Esophagus muscularis mucosa (tissue), 4 donors: ENCODE results near the gene CCDC40. TPM values are rescaled to one million over a fixed set of nuclear protein-coding genes. Genes with fewer than 3 reads are reported as not detected.

Experiments
- DNase-seq: peaks from one replicate; pipeline ENCODE4 v3.0.0-alpha.2; 2017; ENCODE audit errors: extremely low spot score
- H3K27ac ChIP-seq, 4 donors: fragments of 200-600 bp; sonication (generic); replicated peaks in 1 of 4; 1 replicate in 3 of 4; 2 replicates in 1 of 4; pipeline ENCODE4 v1.5.1; 2016 to 2019; ENCODE audit warnings: mild to moderate bottlenecking in 1 of 4
- H3K27me3 ChIP-seq, 4 donors: fragments of 200-600 bp; sonication (generic); one replicate each; pipeline versions ENCODE4 v1.5.1 to v1.6.0; 2016 to 2019
- H3K36me3 ChIP-seq, 4 donors: fragments of 200-600 bp; sonication (generic); one replicate each; pipeline ENCODE4 v1.5.1; 2016 to 2019
- H3K4me1 ChIP-seq, 4 donors: fragments of 200-600 bp; sonication (generic); one replicate each; pipeline ENCODE4 v1.5.1; 2016 to 2019
- H3K4me3 ChIP-seq, 4 donors: fragments of 200-600 bp; sonication (generic); 1 replicate in 2 of 4; 2 replicates in 2 of 4; pipeline ENCODE4 v1.5.1; 2016 to 2019; ENCODE audit warnings: mild to moderate bottlenecking in 4 of 4, moderate library complexity in 1 of 4
- H3K9me3 ChIP-seq, 4 donors: fragments of 200-600 bp; sonication (generic); 1 replicate in 3 of 4; 2 replicates in 1 of 4; pipeline ENCODE4 v1.5.1; 2016 to 2019
- EP300 ChIP-seq: sonication (generic); formaldehyde crosslinking; IDR thresholded peaks from one replicate; pipeline ENCODE4 v1.6.1; 2017; ENCODE audit warnings: antibody characterized with exemption
- POLR2A ChIP-seq: fragments of 450-650 bp; IDR thresholded peaks from one replicate; pipeline ENCODE4 v1.6.1; 2017; ENCODE audit warnings: antibody characterized with exemption, moderate library complexity, mild to moderate bottlenecking, low read depth
- POLR2AphosphoS5 ChIP-seq, 2 donors: sonication (generic); formaldehyde crosslinking; IDR thresholded peaks; one replicate each; pipeline ENCODE4 v1.6.1; 2017; ENCODE audit warnings: antibody characterized with exemption in 2 of 2
- WGBS: methylation state at CpG from one replicate; pipeline ENCODE4 v1.1.5; 2018; 5-methylcytosine and 5-hydroxymethylcytosine counted together
- intact Hi-C: fragments of 100-400 bp; cut with DNase I; formaldehyde crosslinking; loops from one replicate; pipeline ENCODE4 v1.15.1; 2023
- total RNA-seq, 4 donors: library from RNA; depleted of rRNA; stranded (reverse); fragments of >200 nt; gene quantifications; one replicate each; pipeline versions ENCODE4 v1.1.0 to v1.2.1, GENCODE V29; 2016
- TF ChIP-seq, protein P1 (sequence below), 3 experiments: fragments of 200-600 bp in 2 of 3; fragments of 450-650 bp in 1 of 3; sonication (generic) in 2 of 3; IDR thresholded peaks; one replicate each; pipeline ENCODE4 v1.5.1; 2017 to 2019; ENCODE audit warnings: antibody characterized with exemption in 3 of 3, mild to moderate bottlenecking in 2 of 3, moderate library complexity in 1 of 3

The CCDC40 gene
- total RNA-seq, 4 donors from 2014 or later = 4.9 to 9.5 (median 7.8) TPM

- Histone ChIP-seq H3K4me3 (no peak overlapping the region), H3K36me3 (peaks cover 0 to 6% (median 0%) of the 10 kb centered on the region in 4 donors), H3K27ac (no peak overlapping the region), H3K9me3 (no peaks in the 10 kb centered on the region), H3K4me1 (peaks cover 6 to 10% (median 8%) of the 10 kb centered on the region in 4 donors), H3K27me3 (no peaks in the 10 kb centered on the region)
- no peak for DNase-seq
- intact Hi-C loops = loop anchor here (5.0 kb wide), 1 partner anchor 73 kb away; no protein-coding TSS in a partner anchor
- TF ChIP-seq POLR2A (no peak), POLR2AphosphoS5 (IDR thresholded peaks at IDR 0.05) (no peak), EP300 (no peak)
- TF ChIP-seq, protein P1, sequence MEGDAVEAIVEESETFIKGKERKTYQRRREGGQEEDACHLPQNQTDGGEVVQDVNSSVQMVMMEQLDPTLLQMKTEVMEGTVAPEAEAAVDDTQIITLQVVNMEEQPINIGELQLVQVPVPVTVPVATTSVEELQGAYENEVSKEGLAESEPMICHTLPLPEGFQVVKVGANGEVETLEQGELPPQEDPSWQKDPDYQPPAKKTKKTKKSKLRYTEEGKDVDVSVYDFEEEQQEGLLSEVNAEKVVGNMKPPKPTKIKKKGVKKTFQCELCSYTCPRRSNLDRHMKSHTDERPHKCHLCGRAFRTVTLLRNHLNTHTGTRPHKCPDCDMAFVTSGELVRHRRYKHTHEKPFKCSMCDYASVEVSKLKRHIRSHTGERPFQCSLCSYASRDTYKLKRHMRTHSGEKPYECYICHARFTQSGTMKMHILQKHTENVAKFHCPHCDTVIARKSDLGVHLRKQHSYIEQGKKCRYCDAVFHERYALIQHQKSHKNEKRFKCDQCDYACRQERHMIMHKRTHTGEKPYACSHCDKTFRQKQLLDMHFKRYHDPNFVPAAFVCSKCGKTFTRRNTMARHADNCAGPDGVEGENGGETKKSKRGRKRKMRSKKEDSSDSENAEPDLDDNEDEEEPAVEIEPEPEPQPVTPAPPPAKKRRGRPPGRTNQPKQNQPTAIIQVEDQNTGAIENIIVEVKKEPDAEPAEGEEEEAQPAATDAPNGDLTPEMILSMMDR (IDR thresholded peaks at IDR 0.05) = no peak
- WGBS = 84% methylated on average over 6 of the region's 6 CpGs
Observed at GRCh38 chr17:80080081-80080480, 43.6 kb downstream of the CCDC40 start.

- no peak overlapping the region for H3K27ac ChIP-seq
- TF ChIP-seq EP300 = no peak
- TF ChIP-seq, protein P1 (IDR thresholded peaks at IDR 0.05) = no peak
- intact Hi-C loops = loop anchor here (5.0 kb wide), 1 partner anchor 74 kb away; no protein-coding TSS in a partner anchor
- peaks cover 0 to 6% (median 0%) of the 10 kb centered on the region in 4 donors for H3K36me3 ChIP-seq
- DNase-seq = no peak
- H3K4me3 ChIP-seq = no peak overlapping the region
- H3K9me3 ChIP-seq = no peaks in the 10 kb centered on the region
- no peaks in the 10 kb centered on the region for H3K27me3 ChIP-seq
- WGBS = 94% methylated on average over 9 of the region's 14 CpGs
- H3K4me1 ChIP-seq = peaks cover 6 to 10% (median 8%) of the 10 kb centered on the region in 4 donors
Observed at GRCh38 chr17:80081596-80081995, 45.2 kb downstream of the CCDC40 start.

DNA sequence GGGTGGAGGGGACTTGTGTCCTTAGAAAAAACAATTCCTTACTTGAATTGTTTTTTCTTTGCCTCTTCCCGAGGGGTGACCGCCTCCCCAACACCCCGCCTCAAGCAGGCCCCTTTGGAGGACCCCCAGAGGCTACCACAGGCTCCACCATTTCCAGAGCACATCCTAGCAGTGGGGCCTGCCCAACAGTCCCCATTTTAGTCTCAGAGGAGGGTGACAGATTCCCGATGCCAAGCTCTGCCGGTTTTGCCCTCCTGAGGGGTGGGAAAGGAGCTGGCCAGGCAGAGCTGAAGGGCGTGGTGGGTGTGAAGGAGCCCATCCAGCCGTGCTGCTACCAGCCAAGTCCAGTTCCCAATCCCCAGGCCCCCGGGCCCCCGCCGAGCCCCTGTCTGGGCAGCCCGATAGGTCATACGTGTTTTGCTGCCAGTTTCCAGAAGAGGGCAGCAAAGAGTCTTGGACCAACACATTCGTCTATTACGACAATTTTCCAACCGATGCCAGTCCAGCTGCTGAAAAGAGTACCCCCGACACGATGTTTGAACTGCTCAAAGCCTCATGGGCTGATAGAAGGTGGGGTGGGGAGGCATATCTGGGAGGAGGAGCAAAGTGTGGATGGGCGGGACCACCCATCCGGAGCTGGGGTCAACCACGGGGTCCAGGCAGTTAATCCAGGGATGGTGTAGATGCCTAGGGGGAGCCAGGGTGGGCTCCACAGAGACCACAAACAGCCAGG is 46.1 kb downstream of the CCDC40 start:
- intact Hi-C loops = loop anchor here (5.0 kb wide), 1 partner anchor 75 kb away; no protein-coding TSS in a partner anchor
- H3K36me3 ChIP-seq = peaks cover 0 to 7% (median 0%) of the 10 kb centered on the region in 4 donors
- H3K4me1 ChIP-seq = peaks cover 6 to 10% (median 8%) of the 10 kb centered on the region in 4 donors
- TF ChIP-seq POLR2AphosphoS5 (IDR thresholded peaks at IDR 0.05) (peak; percentile 6 to 12), POLR2A (no peak), EP300 (no peak)
- TF ChIP-seq, protein P1 (IDR thresholded peaks at IDR 0.05) = peak; percentile 65 to 89 (median 73)
- 32% methylated on average over 19 of the region's 20 CpGs for WGBS
- H3K9me3 ChIP-seq = no peaks in the 10 kb centered on the region
- H3K27me3 ChIP-seq = no peaks in the 10 kb centered on the region
- DNase-seq = no peak
- H3K27ac ChIP-seq = no peak overlapping the region
- H3K4me3 ChIP-seq = peak overlapping the region in 3 of 4 donors; percentile 29 to 46 (median 31)

GRCh38 chr17:80083136-80083661 is 46.8 kb downstream of the CCDC40 start:
- Histone ChIP-seq H3K27me3 (no peaks in the 10 kb centered on the region), H3K36me3 (peaks cover 0 to 11% (median 2%) of the 10 kb centered on the region in 4 donors), H3K4me1 (peaks cover 6 to 10% (median 8%) of the 10 kb centered on the region in 4 donors), H3K9me3 (no peaks in the 10 kb centered on the region), H3K27ac (no peak overlapping the region), H3K4me3 (no peak overlapping the region)
- TF ChIP-seq POLR2A = no peak
- TF ChIP-seq POLR2AphosphoS5 (IDR thresholded peaks at IDR 0.05) = no peak
- TF ChIP-seq, protein P1 (IDR thresholded peaks at IDR 0.05) = no peak
- no peak for TF ChIP-seq EP300
- 84% methylated on average over 12 of the region's 13 CpGs for WGBS
- intact Hi-C loops = loop anchor here (5.0 kb wide), 1 partner anchor 76 kb away; no protein-coding TSS in a partner anchor
- no peak for DNase-seq
